DMS153 treated with DMSO at 0.1 percent for 48 hours (cell line): ENCODE data around the gene TOM1L2.
"Not testable (repeated sequence)": the region's sequence is repeated elsewhere in the genome, so short reads cannot be mapped to it uniquely, and the experiment has no call there.

Source experiments
- DNase-seq: peaks from one replicate; lab custom pipeline; 2025; ENCODE audit not compliant: unreplicated experiment; lab: John Stamatoyannopoulos, UW

The TOM1L2 gene

DNA sequence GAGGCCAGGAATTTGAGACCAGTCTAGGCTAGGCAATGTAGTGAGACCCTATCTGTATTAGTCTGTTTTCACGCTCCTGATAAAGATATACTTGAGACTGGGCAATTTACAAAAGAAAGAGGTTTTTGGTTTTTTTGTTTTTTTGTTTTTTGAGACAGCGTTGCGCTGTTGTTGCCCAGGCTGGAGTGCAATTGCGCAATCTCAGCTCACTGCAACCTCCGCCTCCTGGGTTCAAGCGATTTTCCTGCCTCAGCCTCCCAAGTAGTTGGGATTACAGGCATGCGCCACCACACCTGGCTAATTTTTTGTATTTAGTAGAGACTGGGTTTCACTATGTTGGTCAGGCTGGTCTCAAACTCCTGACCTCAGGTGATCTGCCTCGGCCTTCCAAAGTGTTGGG is 23.7 kb upstream of the TOM1L2 start:
- not testable (repeated sequence) for DNase-seq

- no peak for DNase-seq
These were observed 22.3 kb upstream of the TOM1L2 start for GRCh38 chr17:17994271-17995069.

- no peak for DNase-seq
These were observed 21.7 kb upstream of the TOM1L2 start for GRCh38 chr17:17993852-17994251.

- no peak for DNase-seq
These were observed 21.2 kb upstream of the TOM1L2 start for GRCh38 chr17:17993366-17993765.

DNA sequence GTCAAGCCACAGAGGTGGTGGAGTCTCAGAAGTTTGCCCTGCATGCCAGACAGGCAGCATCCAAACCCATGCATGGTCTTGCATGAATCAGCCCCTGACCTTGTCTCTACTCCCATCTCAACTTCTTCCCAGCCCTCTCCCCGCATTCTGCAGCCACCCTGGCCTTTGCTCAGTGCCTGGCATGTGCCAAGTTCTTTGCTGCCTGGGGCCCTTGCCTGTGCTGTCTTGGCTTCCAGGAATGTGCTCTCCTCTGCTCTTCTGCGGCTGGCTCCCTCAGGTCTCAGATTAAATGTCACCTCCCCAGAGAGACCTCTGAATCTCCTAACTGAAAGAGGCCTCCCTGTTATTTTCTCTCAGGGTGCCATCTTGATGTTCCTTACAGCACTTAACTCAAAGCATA is 18.1 kb upstream of the TOM1L2 start:
- DNase-seq, result no peak

DNA sequence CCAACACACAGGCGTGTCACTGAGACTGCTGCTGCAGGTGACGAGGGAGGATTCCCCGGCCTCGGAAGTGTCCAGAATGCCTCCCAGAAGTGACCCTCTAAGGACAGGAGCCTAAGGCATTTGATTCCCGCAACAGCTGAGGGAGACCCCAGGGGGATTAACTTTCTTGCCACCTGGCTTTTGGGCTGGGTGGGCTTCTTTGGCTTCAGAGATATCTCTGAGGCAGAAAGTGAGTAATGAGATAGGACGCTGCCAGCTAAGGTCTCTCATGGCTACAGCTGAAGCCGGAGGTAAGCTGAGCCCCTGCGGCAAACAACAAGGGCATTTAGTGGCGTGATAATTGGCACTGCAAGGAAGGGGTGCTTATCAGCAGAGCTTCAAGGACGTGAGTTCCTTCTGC is 17.4 kb upstream of the TOM1L2 start:
- no peak for DNase-seq

GRCh38 chr17:17989081-17989480 is 16.9 kb upstream of the TOM1L2 start:
- no peak for DNase-seq

DNA sequence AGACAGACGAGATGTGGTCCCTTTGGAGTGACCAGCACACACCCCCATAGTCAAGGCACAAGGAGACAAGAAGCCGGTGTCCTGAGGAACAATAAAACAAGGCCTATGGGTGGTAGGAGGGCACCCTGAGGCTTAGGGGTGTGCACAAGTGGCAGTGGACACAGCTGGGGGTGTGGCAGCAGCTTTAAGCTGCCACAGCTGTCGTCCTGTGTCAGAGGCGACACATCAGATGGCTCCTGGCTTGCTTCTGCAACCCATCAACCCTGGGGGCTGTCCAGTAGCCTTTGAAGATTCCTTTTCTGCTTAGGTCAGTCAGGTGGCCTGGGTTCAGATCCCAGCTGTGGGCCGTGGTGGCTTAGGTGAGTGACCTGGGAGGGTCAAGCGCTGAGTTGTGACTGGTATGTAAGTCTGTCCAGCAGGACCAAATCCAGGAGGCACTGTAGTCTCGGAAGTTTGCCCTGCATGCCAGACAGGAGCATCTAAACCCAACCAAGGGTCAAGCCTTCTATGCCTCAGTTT is 16.3 kb upstream of the TOM1L2 start:
- DNase-seq, result no peak

- DNase-seq, result no peak
These were observed 15.7 kb upstream of the TOM1L2 start for GRCh38 chr17:17987901-17988300.

DNA sequence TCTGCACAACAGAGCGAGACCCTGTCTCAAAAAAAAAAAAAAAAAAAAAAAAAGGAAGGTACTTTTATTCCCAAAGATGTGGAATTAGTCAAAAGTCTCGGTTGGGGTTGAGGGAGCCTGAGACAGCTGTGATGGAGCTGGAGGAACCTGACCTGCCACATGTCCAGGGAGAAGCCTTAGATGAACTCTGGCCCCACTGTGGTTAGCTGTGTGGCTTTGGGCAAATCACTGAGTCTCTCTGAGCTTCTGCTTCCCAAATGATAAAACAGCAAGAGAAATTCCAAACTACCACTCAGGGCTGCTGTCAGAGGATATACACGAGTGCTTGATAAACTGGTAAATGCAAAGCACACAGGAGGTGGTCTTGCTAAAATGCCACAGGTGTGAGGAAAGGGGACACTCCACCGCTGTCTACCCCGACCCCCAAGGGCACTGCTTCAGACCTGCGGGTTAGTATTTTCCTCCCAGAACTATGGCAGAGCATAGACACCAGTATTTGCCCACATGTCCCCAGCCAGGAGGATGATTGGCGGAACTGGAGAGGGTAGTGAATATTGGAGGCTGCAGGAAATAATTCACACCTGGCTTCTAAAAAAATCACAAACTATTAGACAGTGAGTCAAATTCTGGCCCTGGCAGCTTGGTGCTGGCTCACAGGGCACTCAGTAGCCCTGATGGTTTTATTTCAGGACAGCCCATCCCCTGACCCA is 15.1 kb upstream of the TOM1L2 start:
- no peak for DNase-seq

- DNase-seq, result no peak
These were observed 13.4 kb upstream of the TOM1L2 start for GRCh38 chr17:17985555-17985954.

GRCh38 chr17:17985153-17985552 is 13.0 kb upstream of the TOM1L2 start:
- no peak for DNase-seq

DNA sequence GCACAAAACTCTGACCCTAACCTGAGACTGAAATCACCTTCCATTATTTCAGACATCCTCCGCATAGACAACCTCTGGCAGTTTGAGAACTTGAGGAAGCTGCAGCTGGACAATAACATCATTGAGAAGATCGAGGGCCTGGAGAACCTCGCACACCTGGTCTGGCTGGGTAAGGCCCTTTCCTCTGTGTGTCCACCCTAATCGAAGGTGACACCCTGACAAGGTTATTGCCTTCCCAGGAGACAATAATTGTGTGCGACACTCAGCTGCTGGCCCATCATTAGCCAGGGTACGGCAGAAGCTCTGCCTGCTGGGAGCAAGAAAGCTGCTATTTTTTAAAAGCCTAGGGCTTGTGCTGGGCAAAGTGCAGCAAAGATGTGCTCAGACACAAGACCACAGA is 11.6 kb upstream of the TOM1L2 start:
- no peak for DNase-seq

DNA sequence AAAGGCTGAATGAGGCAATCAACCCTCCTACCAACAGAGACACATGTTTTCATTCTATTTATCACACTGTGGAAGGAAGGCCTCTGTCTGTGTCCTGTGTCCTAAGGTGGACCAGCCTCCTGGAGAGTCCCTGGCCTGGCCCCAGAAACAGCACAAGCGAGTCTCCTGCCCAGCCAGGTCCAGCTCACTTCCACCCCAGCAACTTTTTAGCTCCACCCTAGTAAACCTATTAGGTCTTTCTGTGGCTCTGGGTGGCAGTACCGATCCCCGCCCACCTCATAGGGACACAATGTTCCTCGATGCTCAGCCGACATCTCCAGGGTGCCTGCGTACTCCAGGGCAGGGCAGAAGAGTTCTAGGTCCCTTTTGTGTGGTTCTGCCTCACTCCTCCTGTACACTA is 11.2 kb upstream of the TOM1L2 start:
- no peak for DNase-seq

- DNase-seq, result no peak
These were observed 10.6 kb upstream of the TOM1L2 start for GRCh38 chr17:17982801-17983200.

- DNase-seq, result no peak
These were observed 9.1 kb upstream of the TOM1L2 start for GRCh38 chr17:17981330-17981729.

DNA sequence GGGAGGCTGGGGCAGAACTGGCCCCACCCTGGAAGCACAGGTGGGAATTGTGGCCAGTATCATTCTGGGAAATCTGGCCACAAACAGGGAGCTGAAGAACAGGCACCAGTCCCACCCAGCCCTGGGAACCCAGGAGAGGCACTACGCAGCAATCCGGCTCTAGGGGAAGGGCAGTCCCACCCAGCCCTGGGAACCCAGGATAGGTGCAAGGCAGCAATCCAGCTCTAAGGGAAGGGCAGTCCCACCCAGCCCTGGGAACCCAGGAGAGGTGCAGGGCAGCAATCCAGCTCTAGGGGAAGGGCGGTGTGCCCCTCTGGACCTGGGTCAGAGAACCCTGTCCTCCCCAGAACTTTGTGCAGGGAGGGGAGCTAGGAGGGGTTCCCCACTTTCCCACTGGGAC is 7.6 kb upstream of the TOM1L2 start:
- no peak for DNase-seq

DNA sequence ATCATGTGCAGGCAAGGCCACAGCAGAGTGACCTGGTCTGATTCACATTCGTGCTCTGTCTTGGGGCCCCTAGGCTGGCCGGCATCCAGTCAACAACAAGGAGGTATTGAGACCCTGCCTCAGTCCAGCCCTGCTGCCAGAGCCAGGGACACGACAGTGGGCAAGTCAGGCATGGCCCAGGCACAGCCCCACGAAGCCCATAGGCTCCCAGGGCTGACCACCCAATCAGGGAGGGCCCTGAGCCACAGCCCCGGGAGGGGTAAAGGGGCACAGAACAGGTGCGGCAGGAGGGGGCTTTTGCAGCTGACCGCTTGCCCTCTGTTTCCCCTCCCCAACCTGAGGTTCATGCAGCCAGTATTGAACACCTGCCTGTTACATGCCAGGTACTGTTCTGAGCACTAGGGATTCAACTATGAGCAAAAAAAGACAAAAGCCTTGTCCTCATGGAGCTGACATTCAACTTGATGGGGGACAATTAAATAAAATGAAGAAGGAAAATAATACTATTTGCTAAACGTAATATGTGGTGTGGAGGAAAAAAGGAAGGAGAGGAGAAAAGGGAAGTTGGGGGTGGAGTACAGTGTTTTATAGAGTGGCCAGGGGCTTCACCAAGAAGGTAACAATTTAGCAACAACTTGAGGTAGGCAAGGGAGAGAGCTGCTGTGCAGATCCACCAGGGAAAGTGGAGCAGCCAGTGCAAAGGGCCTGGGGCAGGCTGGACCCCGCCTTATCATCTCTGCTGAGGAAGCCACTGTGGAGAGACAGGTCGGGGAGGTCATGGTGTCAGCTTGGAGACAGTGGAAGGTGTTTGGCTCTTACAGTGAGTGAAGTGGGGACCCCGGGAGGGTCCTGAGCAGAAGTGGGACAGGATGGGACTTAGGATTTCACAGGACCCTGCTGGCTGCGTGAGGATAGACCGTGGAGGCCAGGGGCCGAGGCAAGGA is 6.6 kb upstream of the TOM1L2 start:
- no peak for DNase-seq

DNA sequence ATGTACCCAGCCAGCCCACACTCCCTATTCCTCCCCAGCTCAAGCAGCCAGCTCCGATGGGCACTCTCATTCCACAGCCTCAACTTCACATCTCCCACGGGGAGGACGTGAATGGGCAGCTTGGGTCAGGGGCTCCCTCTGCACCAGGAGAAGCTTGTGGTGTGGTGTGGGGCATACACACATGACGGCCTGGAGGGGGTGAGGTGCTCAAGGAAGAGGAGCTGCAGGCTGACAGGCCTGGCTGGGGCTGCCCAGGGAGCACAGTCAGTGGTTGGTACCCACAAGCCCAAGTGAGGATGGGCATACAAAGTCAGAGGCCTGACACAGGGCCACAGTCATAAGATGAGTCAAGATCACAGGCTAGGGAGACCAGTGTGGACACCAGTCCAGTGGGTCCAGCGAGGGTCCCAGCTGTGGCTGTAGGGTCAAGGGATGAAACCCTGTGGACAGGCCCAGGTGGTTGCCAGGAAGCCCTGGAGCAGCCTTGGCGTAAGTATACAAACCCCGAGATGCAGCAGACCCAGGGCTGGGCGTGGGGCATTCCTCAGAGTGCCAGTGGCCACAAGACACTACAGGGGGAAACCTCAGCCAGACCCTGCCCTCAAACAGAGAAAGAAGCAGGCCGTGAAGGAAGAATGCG is 4.9 kb upstream of the TOM1L2 start:
- no peak for DNase-seq

GRCh38 chr17:17975436-17975835 is 3.2 kb upstream of the TOM1L2 start:
- DNase-seq, result no peak

DNA sequence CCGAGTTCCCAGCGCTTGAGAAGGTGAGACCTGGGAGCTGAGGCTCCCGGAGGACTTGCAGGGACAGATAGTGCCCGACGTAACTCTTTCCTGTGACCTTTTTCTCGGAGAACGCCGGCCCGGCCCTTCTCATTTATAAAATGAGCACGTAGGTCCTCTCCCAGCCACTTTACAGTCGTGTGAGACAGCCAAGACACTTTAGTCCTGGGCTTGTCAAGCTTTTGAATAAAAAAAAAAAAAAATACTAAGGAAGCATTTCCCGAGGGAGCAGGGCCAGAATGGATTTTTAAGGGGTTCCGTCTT is 703 bp upstream of the TOM1L2 start:
- DNase-seq, result no peak
